Activated T-cell treated with anti-CD3 and anti-CD28 coated beads for 4 hours (primary cell): Measurements from ENCODE around the gene LRRTM4.
"Not testable (repeated sequence)": the region's sequence is repeated elsewhere in the genome, so short reads cannot be mapped to it uniquely, and the experiment has no call there.

Experiments used
- DNase-seq: peaks from one replicate; pipeline ENCODE4 v3.0.0-alpha.2; 2020

LRRTM4 gene

GRCh38 chr2:77156599-77156998, 365.6 kb downstream of the LRRTM4 start:
- DNase-seq, result no peak

- DNase-seq, result no peak
Observed at GRCh38 chr2:77155511-77155910, 366.7 kb downstream of the LRRTM4 start.

- no peak for DNase-seq
Observed at GRCh38 chr2:77149565-77149964, 372.6 kb downstream of the LRRTM4 start.

DNA sequence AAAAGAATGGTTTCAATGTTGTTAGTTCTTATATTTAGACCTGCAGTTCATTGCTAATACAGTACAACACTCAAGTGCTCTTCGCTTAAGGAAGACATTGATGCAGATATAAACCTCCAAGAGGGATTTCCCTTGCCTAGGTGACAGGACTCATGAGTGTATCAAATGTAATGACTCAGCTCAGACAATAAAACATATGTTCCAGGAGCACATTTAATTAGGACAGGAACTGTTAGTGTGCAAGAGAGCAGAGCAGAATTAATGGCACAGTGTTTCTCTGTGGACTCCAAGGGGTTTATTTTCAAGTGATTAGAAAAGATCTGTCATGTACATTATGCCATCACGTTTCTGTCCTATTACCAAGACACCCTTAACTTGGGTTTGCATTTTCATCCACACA, 375.0 kb downstream of the LRRTM4 start:
- DNase-seq, result no peak

DNA sequence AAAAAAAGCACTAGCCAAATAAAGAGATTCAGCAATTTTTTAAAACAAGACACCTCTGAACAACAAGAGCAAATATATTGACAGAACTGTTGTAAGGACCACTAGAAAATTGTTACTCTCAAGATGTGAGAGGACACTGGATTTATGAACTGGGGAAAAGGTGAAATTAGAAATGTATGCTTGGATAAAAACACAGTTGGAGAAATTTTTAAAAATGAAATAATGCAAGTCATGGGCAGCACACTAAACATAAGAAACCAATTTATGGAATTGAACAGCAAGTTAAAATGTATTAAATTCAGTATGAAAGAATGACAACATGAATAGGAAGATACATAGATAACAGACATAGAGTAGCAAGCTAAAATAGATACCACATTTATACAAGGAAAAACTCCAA, 377.4 kb downstream of the LRRTM4 start:
- no peak for DNase-seq

GRCh38 chr2:77142141-77142540, 380.0 kb downstream of the LRRTM4 start:
- no peak for DNase-seq

DNA sequence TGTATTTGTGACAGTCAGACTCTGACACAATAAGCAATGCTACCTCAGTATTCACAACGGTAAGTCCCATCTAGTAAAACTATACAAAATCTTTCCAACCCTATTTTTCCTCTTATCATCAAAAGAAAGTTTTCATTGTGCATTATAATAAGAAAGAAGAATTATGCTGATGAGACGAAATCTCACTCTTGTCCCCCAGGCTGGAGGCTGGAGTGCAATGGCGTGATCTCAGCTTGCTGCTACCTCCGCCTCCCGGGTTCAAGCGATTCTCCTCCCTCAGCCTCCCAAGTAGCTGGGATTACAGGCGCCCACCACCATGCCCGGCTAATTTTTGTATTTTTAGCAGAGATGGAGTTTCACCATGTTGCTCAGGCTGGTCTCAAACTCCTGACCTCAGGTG, 393.7 kb downstream of the LRRTM4 start:
- DNase-seq, result not testable (repeated sequence)

GRCh38 chr2:77127345-77127744, 394.8 kb downstream of the LRRTM4 start:
- no peak for DNase-seq

GRCh38 chr2:77121518-77121917, 400.7 kb downstream of the LRRTM4 start:
- DNase-seq, result no peak

DNA sequence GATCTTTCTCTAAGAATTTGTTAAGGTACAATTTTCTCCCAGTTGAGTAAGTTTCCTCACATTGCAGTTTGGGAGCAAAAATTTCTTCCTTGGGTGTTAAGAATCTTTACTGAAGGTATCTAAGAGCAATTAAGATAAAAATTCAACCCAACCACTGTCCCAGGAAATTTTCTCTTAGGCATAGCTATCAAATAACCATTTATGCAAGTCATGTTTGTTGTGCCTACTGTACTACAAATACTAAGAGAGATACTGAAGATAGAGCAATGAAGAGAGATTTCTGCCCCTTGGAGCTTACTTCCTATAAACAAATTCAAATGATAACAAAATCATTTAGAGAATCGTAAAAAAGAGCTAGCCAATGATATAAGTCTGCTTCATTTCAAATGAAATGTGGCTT, 402.8 kb downstream of the LRRTM4 start:
- DNase-seq, result no peak

GRCh38 chr2:77108915-77109314, 413.3 kb downstream of the LRRTM4 start:
- DNase-seq, result no peak

- DNase-seq, result no peak
Observed at GRCh38 chr2:77105008-77105407, 417.2 kb downstream of the LRRTM4 start.

GRCh38 chr2:77104554-77104953, 417.6 kb downstream of the LRRTM4 start:
- no peak for DNase-seq

GRCh38 chr2:77102927-77103326, 419.2 kb downstream of the LRRTM4 start:
- no peak for DNase-seq

GRCh38 chr2:77101796-77102452, 420.3 kb downstream of the LRRTM4 start:
- DNase-seq, result no peak

GRCh38 chr2:77099961-77100360, 422.2 kb downstream of the LRRTM4 start:
- DNase-seq, result no peak

DNA sequence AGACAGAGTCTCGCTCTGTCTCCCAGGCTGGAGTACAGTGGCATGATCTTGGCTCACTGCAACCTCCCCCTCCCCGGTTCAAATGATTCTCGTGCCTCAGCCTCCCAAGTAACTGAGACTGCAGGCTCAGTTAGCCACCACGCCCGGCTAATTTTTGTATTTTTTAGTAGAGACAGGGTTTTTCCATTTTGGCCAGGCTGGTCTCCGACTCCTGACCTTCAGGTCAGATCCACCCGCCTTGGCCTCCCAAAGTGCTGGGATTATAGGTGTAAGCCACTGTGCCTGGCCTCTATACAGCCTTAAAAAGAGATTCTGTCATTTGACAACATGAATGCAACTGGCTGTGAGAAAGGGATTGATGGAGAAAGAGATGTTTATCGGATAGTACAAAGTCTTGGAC, 426.7 kb downstream of the LRRTM4 start:
- DNase-seq, result not testable (repeated sequence)

DNA sequence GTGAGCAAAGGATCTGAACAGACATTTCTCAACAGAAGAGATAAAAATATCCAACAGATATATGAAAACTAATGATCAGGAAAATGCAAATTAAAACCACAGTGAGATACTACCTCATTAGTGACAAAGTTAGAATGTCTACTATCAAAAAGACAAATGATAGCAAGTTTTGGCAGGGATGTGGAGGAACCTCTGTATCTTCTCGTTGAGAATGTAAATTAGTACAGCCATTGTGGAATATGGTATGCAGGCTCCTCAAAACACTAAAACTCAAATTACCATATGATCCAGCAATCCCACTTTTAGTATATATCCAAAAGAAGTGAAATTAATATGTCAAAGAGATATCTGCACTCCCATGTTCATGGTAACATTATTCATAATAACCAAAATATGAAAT, 427.1 kb downstream of the LRRTM4 start:
- no peak for DNase-seq

DNA sequence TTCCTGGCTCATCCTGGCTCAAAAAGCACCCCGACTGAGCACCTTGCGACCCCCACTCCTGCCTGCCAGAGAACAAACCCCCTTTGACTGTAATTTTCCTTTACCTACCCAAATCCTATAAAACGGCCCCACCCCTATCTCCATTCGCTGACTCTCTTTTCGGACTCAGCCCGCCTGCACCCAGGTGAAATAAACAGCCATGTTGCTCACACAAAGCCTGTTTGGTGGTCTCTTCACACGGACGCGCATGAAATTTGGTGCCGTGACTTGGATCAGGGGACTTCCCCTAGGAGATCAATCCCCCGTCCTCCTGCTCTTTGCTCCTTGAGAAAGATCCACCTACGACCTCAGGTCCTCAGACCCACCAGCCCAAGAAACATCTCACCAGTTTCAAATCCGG, 433.8 kb downstream of the LRRTM4 start:
- not testable (repeated sequence) for DNase-seq

DNA sequence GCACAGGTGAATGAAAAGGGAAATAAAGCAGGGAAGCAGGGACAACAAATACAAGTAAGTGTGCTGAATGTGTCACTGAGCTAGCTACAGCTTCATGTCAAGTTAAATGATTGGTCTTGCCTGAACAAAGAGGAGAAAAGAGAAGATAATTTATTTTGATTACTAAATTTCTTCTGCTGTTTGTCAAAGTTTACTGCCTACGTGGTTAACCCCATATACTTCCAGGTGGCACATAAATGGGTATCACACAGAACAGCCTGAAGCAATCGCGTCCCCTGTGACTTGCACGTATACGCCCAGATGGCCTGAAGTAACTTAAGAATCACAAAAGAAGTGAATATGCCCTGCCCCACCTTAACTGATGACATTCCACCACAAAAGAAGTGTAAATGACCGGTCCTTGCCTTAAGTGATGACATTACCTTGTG, 434.2 kb downstream of the LRRTM4 start:
- DNase-seq, result no peak

DNA sequence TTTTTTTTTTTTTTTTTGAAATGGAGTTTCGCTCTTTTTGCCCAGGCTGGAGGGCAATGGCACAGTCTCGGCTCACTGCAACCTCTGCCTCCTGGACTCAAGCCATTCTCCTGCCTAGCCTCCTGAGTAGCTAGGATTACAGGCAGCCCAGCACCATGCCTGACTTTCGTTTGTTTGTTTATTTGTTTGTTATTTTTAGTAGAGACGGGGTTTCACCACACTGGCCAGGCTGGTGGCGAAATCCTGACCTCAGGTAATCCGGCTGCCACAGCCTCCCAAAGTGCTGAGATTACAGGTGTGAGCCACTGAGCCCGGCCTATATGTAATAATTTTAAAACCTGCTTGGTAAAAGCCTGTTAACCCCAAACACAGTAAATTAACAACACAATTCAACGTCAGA, 435.7 kb downstream of the LRRTM4 start:
- no peak for DNase-seq

- no peak for DNase-seq
Observed at GRCh38 chr2:77086051-77086450, 436.1 kb downstream of the LRRTM4 start.

- DNase-seq, result no peak
Observed at GRCh38 chr2:77085561-77085960, 436.6 kb downstream of the LRRTM4 start.

DNA sequence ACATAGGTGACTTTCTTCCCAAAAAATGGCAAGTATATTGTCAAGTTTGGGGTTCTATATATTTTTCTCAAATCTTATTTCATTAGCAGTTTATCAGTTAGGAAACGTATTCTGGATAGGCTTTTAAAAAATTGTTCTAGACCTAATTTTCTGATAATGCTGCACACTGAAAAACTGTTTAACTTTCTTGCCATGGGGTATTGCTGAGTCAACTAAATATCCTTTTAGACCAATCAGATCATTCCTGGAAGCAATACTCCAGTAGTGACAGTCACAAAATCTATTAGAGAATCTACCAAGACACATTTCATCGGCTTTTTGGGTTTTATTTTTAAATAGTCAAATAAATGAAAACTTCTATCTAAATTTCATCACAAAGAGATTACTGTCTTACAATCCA, 440.6 kb downstream of the LRRTM4 start:
- no peak for DNase-seq

GRCh38 chr2:77064324-77064723, 457.9 kb downstream of the LRRTM4 start:
- no peak for DNase-seq

DNA sequence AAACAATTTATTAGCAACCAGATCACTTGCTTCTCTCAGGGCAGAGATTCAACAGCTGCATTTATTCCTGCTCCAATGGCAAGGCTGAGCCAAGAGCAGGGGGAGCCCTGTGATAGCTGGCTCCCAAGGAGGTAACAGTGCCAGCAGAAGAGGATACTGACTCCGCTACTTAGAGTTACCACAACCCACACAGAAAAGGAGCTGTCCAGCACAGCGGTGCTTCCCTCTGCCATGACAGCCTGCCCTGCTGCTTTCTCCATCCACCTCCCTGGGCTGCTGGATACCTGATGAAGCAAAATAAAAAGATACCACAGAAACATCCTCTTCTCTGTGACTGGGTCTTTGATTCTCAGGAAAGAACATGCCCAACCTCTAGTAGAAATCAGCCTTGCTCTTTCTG, 467.2 kb downstream of the LRRTM4 start:
- no peak for DNase-seq
